ENCODE results near the gene FBXO24. TPM values are rescaled to one million over a fixed set of nuclear protein-coding genes. Genes with fewer than 3 reads are reported as not detected.

The FBXO24 gene
- total RNA-seq, 2 donors from 2014 or later: 2.1 to 3.6 TPM

GRCh38 chr7:100599911-100600729 is 14.0 kb downstream of the FBXO24 start:
- Mint-ChIP-seq H3K4me1 (ENCODE audit: low read depth) (peaks cover 9% of the 10 kb centered on the region), H3K36me3 (ENCODE audit: insufficient read depth in 2 of 2) (no peaks in the 10 kb centered on the region), H3K27me3 (ENCODE audit: low read depth) (no peaks in the 10 kb centered on the region), H3K27ac (no peak overlapping the region), H3K4me3 (no peak overlapping the region), H3K9me3 (no peaks in the 10 kb centered on the region)
- DNase-seq (no peak), ATAC-seq (replicated peaks in 1 of 2) (no peak)

GRCh38 chr7:100600730-100601038 is 14.6 kb downstream of the FBXO24 start:
- Mint-ChIP-seq H3K9me3 (no peaks in the 10 kb centered on the region), H3K4me3 (no peak overlapping the region), H3K4me1 (ENCODE audit: low read depth) (peaks cover 14% of the 10 kb centered on the region), H3K27ac (no peak overlapping the region), H3K27me3 (ENCODE audit: low read depth) (no peaks in the 10 kb centered on the region), H3K36me3 (ENCODE audit: insufficient read depth in 2 of 2) (no peaks in the 10 kb centered on the region)
- no peak for ATAC-seq (replicated peaks in 1 of 2)
- no peak for DNase-seq

GRCh38 chr7:100602889-100603725 is 17.0 kb downstream of the FBXO24 start:
- no peaks in the 10 kb centered on the region for H3K36me3 Mint-ChIP-seq (ENCODE audit: insufficient read depth in 2 of 2)
- DNase-seq (no peak), ATAC-seq (replicated peaks in 1 of 2) (no peak)

GRCh38 chr7:100603726-100604027 is 17.5 kb downstream of the FBXO24 start:
- H3K9me3 Mint-ChIP-seq: no peaks in the 10 kb centered on the region
- no peak for DNase-seq
- H3K4me1 Mint-ChIP-seq (ENCODE audit: low read depth): peaks cover 16% of the 10 kb centered on the region

More at GRCh38 chr7:100602889-100603725, 17.0 kb downstream of the FBXO24 start:
- no peaks in the 10 kb centered on the region for H3K9me3 Mint-ChIP-seq
- no peak overlapping the region for H3K27ac Mint-ChIP-seq
- H3K27me3 Mint-ChIP-seq (ENCODE audit: low read depth): no peaks in the 10 kb centered on the region
- H3K4me3 Mint-ChIP-seq: peak overlapping the region; percentile 88 to 95
- H3K4me1 Mint-ChIP-seq (ENCODE audit: low read depth): peaks cover 16% of the 10 kb centered on the region

GRCh38 chr7:100604028-100604975 is 18.2 kb downstream of the FBXO24 start:
- Mint-ChIP-seq H3K9me3 (no peaks in the 10 kb centered on the region), H3K4me3 (peak overlapping the region; percentile 88 to 95), H3K36me3 (ENCODE audit: insufficient read depth in 2 of 2) (no peaks in the 10 kb centered on the region), H3K27me3 (ENCODE audit: low read depth) (no peaks in the 10 kb centered on the region), H3K27ac (peak overlapping the region; percentile 35), H3K4me1 (ENCODE audit: low read depth) (peaks cover 16% of the 10 kb centered on the region)
- DNase-seq (peak; percentile 84 to 87), ATAC-seq (replicated peaks in 1 of 2) (peak; percentile 77 to 81)

More at GRCh38 chr7:100603726-100604027, 17.5 kb downstream of the FBXO24 start:
- Mint-ChIP-seq H3K4me3 (peak overlapping the region; percentile 88 to 95), H3K36me3 (ENCODE audit: insufficient read depth in 2 of 2) (no peaks in the 10 kb centered on the region), H3K27me3 (ENCODE audit: low read depth) (no peaks in the 10 kb centered on the region), H3K27ac (peak overlapping the region; percentile 35)
- no peak for ATAC-seq (replicated peaks in 1 of 2)

- H3K9me3 Mint-ChIP-seq: no peaks in the 10 kb centered on the region
- no peaks in the 10 kb centered on the region for H3K27me3 Mint-ChIP-seq (ENCODE audit: low read depth)
- DNase-seq (peak; percentile 43 to 56), ATAC-seq (replicated peaks in 1 of 2) (peak; percentile 10 to 12)
- peaks cover 16% of the 10 kb centered on the region for H3K4me1 Mint-ChIP-seq (ENCODE audit: low read depth)
- peak overlapping the region; percentile 88 to 95 for H3K4me3 Mint-ChIP-seq
- no peak overlapping the region for H3K27ac Mint-ChIP-seq
- no peaks in the 10 kb centered on the region for H3K36me3 Mint-ChIP-seq (ENCODE audit: insufficient read depth in 2 of 2)
Measured at GRCh38 chr7:100604976-100605911, 19.1 kb downstream of the FBXO24 start.

- Mint-ChIP-seq H3K9me3 (no peaks in the 10 kb centered on the region), H3K4me1 (ENCODE audit: low read depth) (peaks cover 21% of the 10 kb centered on the region), H3K36me3 (ENCODE audit: insufficient read depth in 2 of 2) (no peaks in the 10 kb centered on the region), H3K27ac (no peak overlapping the region), H3K4me3 (no peak overlapping the region), H3K27me3 (ENCODE audit: low read depth) (no peaks in the 10 kb centered on the region)
- ATAC-seq (replicated peaks in 1 of 2): no peak
- DNase-seq: no peak
Measured at GRCh38 chr7:100606313-100606712, 20.2 kb downstream of the FBXO24 start.

GRCh38 chr7:100607111-100607510 is 21.0 kb downstream of the FBXO24 start:
- DNase-seq: no peak
- Mint-ChIP-seq H3K36me3 (ENCODE audit: insufficient read depth in 2 of 2) (no peaks in the 10 kb centered on the region), H3K4me1 (ENCODE audit: low read depth) (peaks cover 25% of the 10 kb centered on the region), H3K9me3 (no peaks in the 10 kb centered on the region), H3K27me3 (ENCODE audit: low read depth) (no peaks in the 10 kb centered on the region), H3K4me3 (peak overlapping the region in 1 of 2 donors; percentile 8), H3K27ac (no peak overlapping the region)
- no peak for ATAC-seq (replicated peaks in 1 of 2)

GRCh38 chr7:100609958-100610357 is 23.8 kb downstream of the FBXO24 start:
- H3K4me3 Mint-ChIP-seq: peak overlapping the region in 1 of 2 donors; percentile 0
- ATAC-seq (replicated peaks in 1 of 2) (no peak), DNase-seq (no peak)
- no peaks in the 10 kb centered on the region for H3K27me3 Mint-ChIP-seq (ENCODE audit: low read depth)
- H3K27ac Mint-ChIP-seq: no peak overlapping the region
- no peaks in the 10 kb centered on the region for H3K36me3 Mint-ChIP-seq (ENCODE audit: insufficient read depth in 2 of 2)
- H3K4me1 Mint-ChIP-seq (ENCODE audit: low read depth): peaks cover 27% of the 10 kb centered on the region
- no peaks in the 10 kb centered on the region for H3K9me3 Mint-ChIP-seq

- no peaks in the 10 kb centered on the region for H3K9me3 Mint-ChIP-seq
- peak within 1 kb of the TSS; percentile 95 for H3K27ac Mint-ChIP-seq
- ATAC-seq (replicated peaks in 1 of 2): peak; percentile 92 to 93
- no peaks in the 10 kb centered on the region for H3K27me3 Mint-ChIP-seq (ENCODE audit: low read depth)
- DNase-seq: peak; percentile 99
- H3K4me1 Mint-ChIP-seq (ENCODE audit: low read depth): peaks cover 19% of the 10 kb centered on the region
- H3K36me3 Mint-ChIP-seq (ENCODE audit: insufficient read depth in 2 of 2): no peaks in the 10 kb centered on the region
- peak within 1 kb of the TSS; percentile 97 to 99 for H3K4me3 Mint-ChIP-seq
Measured at GRCh38 chr7:100611983-100612729, 26.0 kb downstream of the FBXO24 start, which contains the start of gene MOSPD3. MOSPD3 (plus strand) TSS chr7:100612540; CDS start chr7:100612792, 252 bp downstream.

GRCh38 chr7:100612730-100613390 is 26.7 kb downstream of the FBXO24 start:
- ATAC-seq (replicated peaks in 1 of 2) (peak in 1 of 2 donors; percentile 3), DNase-seq (peak in 1 of 2 donors; percentile 24)
- Mint-ChIP-seq H3K4me1 (ENCODE audit: low read depth) (peaks cover 19% of the 10 kb centered on the region), H3K4me3 (peak overlapping the region; percentile 97 to 99), H3K27ac (no peak overlapping the region), H3K36me3 (ENCODE audit: insufficient read depth in 2 of 2) (no peaks in the 10 kb centered on the region), H3K9me3 (no peaks in the 10 kb centered on the region), H3K27me3 (ENCODE audit: low read depth) (no peaks in the 10 kb centered on the region)

Measured in activated T-cell treated with anti-CD3 and anti-CD28 coated beads, Interleukin-2, amount 50 U/mL, for 72 hours (primary cell).